H1 (cell line): ENCODE data around the gene KLHL40. TPM values are rescaled to one million over a fixed set of nuclear protein-coding genes. Genes with fewer than 3 reads are reported as not detected.

Experiments used
- CTCF ChIA-PET: fragments of 300-600 bp; sonication (Branson Sonifier 250); formaldehyde crosslinking; loops from one replicate; lab custom pipeline; 2021; ENCODE audit not compliant: partially characterized antibody; lab: Charles Lee
- POLR2A ChIA-PET: fragments of 300-600 bp; sonication (Branson Sonifier 250); formaldehyde crosslinking; loops from one replicate; lab custom pipeline; 2021; ENCODE audit warnings: inconsistent platforms; ENCODE audit not compliant: partially characterized antibody; lab: Charles Lee
- DNase-seq, 2 experiments: peaks; one replicate each; pipeline versions ENCODE4 v3.0.0 to v3.0.0-alpha.2; 2010 to 2022; ENCODE audit warnings: low spot score in 2 of 2, low read depth in 1 of 2, mixed read lengths in 1 of 2
- FAIRE-seq: peaks from 2 replicates; lab custom pipeline; 2011; peaks lifted over from hg19 to GRCh38; lab: Jason Lieb, UNC
- H2AFZ ChIP-seq: 2 replicates; pipeline ENCODE4 v1.8.1; 2012; ENCODE audit warnings: low read length, inconsistent platforms
- H2AK5ac ChIP-seq: 2 replicates; pipeline ENCODE4 v1.6.1; 2013; ENCODE audit warnings: low read depth, low read length
- H2BK120ac ChIP-seq: replicated peaks from 2 replicates; pipeline ENCODE3; 2013; ENCODE audit warnings: low read depth, low read length, inconsistent platforms
- H2BK12ac ChIP-seq: 2 replicates; pipeline ENCODE4 v1.6.1; 2013; ENCODE audit warnings: low read depth, low read length
- H2BK15ac ChIP-seq: 2 replicates; pipeline ENCODE4 v1.6.1; 2013; ENCODE audit warnings: low read length
- H2BK20ac ChIP-seq: 2 replicates; pipeline ENCODE4 v1.6.1; 2013; ENCODE audit warnings: low read length
- H2BK5ac ChIP-seq: 2 replicates; pipeline ENCODE4 v1.6.1; 2013; ENCODE audit warnings: low read depth, low read length
- H3K14ac ChIP-seq: 2 replicates; pipeline ENCODE4 v1.6.1; 2013; ENCODE audit warnings: inconsistent platforms; ENCODE audit not compliant: insufficient read length
- H3K18ac ChIP-seq: 2 replicates; pipeline ENCODE4 v1.6.1; 2013; ENCODE audit warnings: low read length; ENCODE audit errors: extremely low read depth
- H3K23ac ChIP-seq: 2 replicates; pipeline ENCODE4 v1.6.1; 2013; ENCODE audit warnings: inconsistent platforms; ENCODE audit not compliant: insufficient read length
- H3K23me2 ChIP-seq: 2 replicates; pipeline ENCODE4 v1.6.1; 2013; ENCODE audit warnings: low read depth, low read length
- H3K27ac ChIP-seq: 2 replicates; pipeline ENCODE4 v1.6.1; 2011; ENCODE audit warnings: low read depth, low read length, inconsistent platforms
- H3K27me3 ChIP-seq, 4 experiments: replicated peaks in 1 of 4; 1 replicate in 1 of 4; 2 replicates in 3 of 4; pipeline versions ENCODE4 v1.6.1 to v1.8.1; 2011 to 2013; ENCODE audit warnings: low read length in 3 of 4, mild to moderate bottlenecking in 3 of 4, inconsistent platforms in 2 of 4, mixed read lengths in 2 of 4, moderate library complexity in 1 of 4; ENCODE audit not compliant: control insufficient read depth in 3 of 4, insufficient read depth in 3 of 4; ENCODE audit errors: extremely low read depth in 1 of 4
- H3K36me3 ChIP-seq, 4 experiments: 2 replicates each; pipeline versions ENCODE4 v1.6.1 to v1.8.1; 2011 to 2013; ENCODE audit warnings: mild to moderate bottlenecking in 4 of 4, low read length in 3 of 4, moderate library complexity in 2 of 4, control low read depth in 1 of 4, inconsistent platforms in 1 of 4; ENCODE audit not compliant: insufficient read depth in 4 of 4, control insufficient read depth in 2 of 4
- H3K4ac ChIP-seq: replicated peaks from 2 replicates; pipeline ENCODE3; 2013; ENCODE audit warnings: low read length, low read depth, mixed read lengths, inconsistent platforms; ENCODE audit not compliant: insufficient read length
- H3K4me1 ChIP-seq, 4 experiments: replicated peaks in 1 of 4; 1 replicate in 1 of 4; 2 replicates in 3 of 4; pipeline versions ENCODE4 v1.6.1 to v1.8.1; 2011 to 2013; ENCODE audit warnings: low read length in 3 of 4, inconsistent platforms in 2 of 4, mixed read lengths in 1 of 4; ENCODE audit not compliant: insufficient read depth in 4 of 4, control insufficient read depth in 3 of 4
- H3K4me2 ChIP-seq, 2 experiments: 2 replicates each; pipeline versions ENCODE4 v1.6.1 to v1.8.1; 2011 to 2013; ENCODE audit warnings: low read depth in 2 of 2, low read length in 2 of 2, control low read depth in 1 of 2, inconsistent platforms in 1 of 2, mild to moderate bottlenecking in 1 of 2; ENCODE audit not compliant: insufficient read depth in 1 of 2
- H3K4me3 ChIP-seq, 4 experiments: fragments of 200-600, 300-600 bp in 1 of 4; sonication (generic), shearing (Covaris generic), sonication (Bioruptor Twin) in 1 of 4; 2 replicates each; pipeline versions ENCODE4 v1.5.1 to v1.8.1; 2011 to 2016; ENCODE audit warnings: low read length in 4 of 4, low read depth in 3 of 4, control low read depth in 2 of 4, inconsistent platforms in 2 of 4, mild to moderate bottlenecking in 2 of 4, mixed read lengths in 1 of 4, moderate library complexity in 1 of 4; ENCODE audit not compliant: insufficient read depth in 2 of 4; ENCODE audit errors: extremely low read depth in 1 of 4
- H3K56ac ChIP-seq: replicated peaks from 2 replicates; pipeline ENCODE3; 2013; ENCODE audit warnings: low read depth, mild to moderate bottlenecking, mixed read lengths, low read length, inconsistent platforms; ENCODE audit not compliant: insufficient read length
- H3K79me1 ChIP-seq: 2 replicates; pipeline ENCODE4 v1.6.1; 2013; ENCODE audit warnings: low read depth, low read length, control low read depth
- H3K79me2 ChIP-seq, 2 experiments: 2 replicates each; pipeline versions ENCODE4 v1.6.1 to v1.8.1; 2012 to 2013; ENCODE audit warnings: low read length in 2 of 2, mild to moderate bottlenecking in 2 of 2, inconsistent platforms in 1 of 2; ENCODE audit not compliant: insufficient read depth in 2 of 2, control insufficient read depth in 1 of 2
- H3K9ac ChIP-seq, 4 experiments: replicated peaks in 1 of 4; 1 replicate in 1 of 4; 2 replicates in 3 of 4; pipeline versions ENCODE4 v1.6.1 to v1.8.1; 2011 to 2013; ENCODE audit warnings: low read depth in 3 of 4, low read length in 3 of 4, control low read depth in 2 of 4, mild to moderate bottlenecking in 2 of 4, moderate library complexity in 2 of 4, inconsistent platforms in 1 of 4; ENCODE audit errors: extremely low read depth in 1 of 4
- H3K9me3 ChIP-seq, 2 experiments: 2 replicates each; pipeline versions ENCODE4 v1.6.1 to v1.8.1; 2012 to 2013; ENCODE audit warnings: mild to moderate bottlenecking in 2 of 2, moderate library complexity in 2 of 2, control low read depth in 1 of 2, inconsistent platforms in 1 of 2, low read depth in 1 of 2, low read length in 1 of 2, mixed read lengths in 1 of 2; ENCODE audit not compliant: insufficient read depth in 2 of 2
- H4K20me1 ChIP-seq, 2 experiments: replicated peaks in 1 of 2; 2 replicates each; pipeline versions ENCODE3 to v1.8.1; 2011 to 2013; ENCODE audit warnings: inconsistent platforms in 2 of 2, low read length in 2 of 2, mild to moderate bottlenecking in 1 of 2; ENCODE audit not compliant: insufficient read depth in 2 of 2, control insufficient read depth in 1 of 2
- H4K5ac ChIP-seq: 2 replicates; pipeline ENCODE4 v1.6.1; 2013; ENCODE audit warnings: low read length, low read depth, mixed read lengths, inconsistent platforms; ENCODE audit not compliant: insufficient read length
- H4K8ac ChIP-seq: 2 replicates; pipeline ENCODE4 v1.8.0; 2013; ENCODE audit warnings: mild to moderate bottlenecking, moderate library complexity, low read length, inconsistent platforms; ENCODE audit not compliant: insufficient read depth; ENCODE audit errors: extremely low read depth
- H4K91ac ChIP-seq: replicated peaks from 2 replicates; pipeline ENCODE3; 2013; ENCODE audit warnings: low read length, mixed read lengths, inconsistent platforms; ENCODE audit not compliant: insufficient read length
- BCL11A ChIP-seq, 2 experiments: IDR thresholded peaks; one replicate each; pipeline ENCODE4 v1.6.1; 2011; ENCODE audit warnings: low read depth in 2 of 2, low read length in 2 of 2, mild to moderate bottlenecking in 2 of 2
- BRCA1 ChIP-seq: IDR thresholded peaks from 2 replicates; pipeline ENCODE4 v1.6.1; 2012; ENCODE audit warnings: low read depth, low read length, improper control_type of control experiment
- CEBPB ChIP-seq: IDR thresholded peaks from 2 replicates; pipeline ENCODE4 v1.6.1; 2012; ENCODE audit warnings: low read depth, low read length
- CTBP2 ChIP-seq: IDR thresholded peaks from 2 replicates; pipeline ENCODE4 v1.7.0; 2011; ENCODE audit warnings: borderline replicate concordance, mild to moderate bottlenecking, moderate library complexity, mixed read lengths, low read length; ENCODE audit not compliant: insufficient read depth, insufficient read length
- FOSL1 ChIP-seq: IDR thresholded peaks from 2 replicates; pipeline ENCODE4 v1.6.1; 2011; ENCODE audit warnings: mild to moderate bottlenecking, low read depth, low read length, moderate library complexity; ENCODE audit not compliant: insufficient read depth
- GABPA ChIP-seq: IDR thresholded peaks from 2 replicates; pipeline ENCODE4 v1.6.1; 2011; ENCODE audit warnings: mild to moderate bottlenecking, low read length, moderate library complexity, borderline replicate concordance; ENCODE audit not compliant: insufficient read depth
- KDM4A ChIP-seq: IDR thresholded peaks from one replicate; pipeline ENCODE4 v1.7.1; 2012; ENCODE audit warnings: low read depth, mild to moderate bottlenecking, moderate library complexity, low read length, inconsistent platforms; ENCODE audit not compliant: severe bottlenecking
- KDM5A ChIP-seq: fragments of 200-600 bp; IDR thresholded peaks from 2 replicates; pipeline ENCODE4 v1.7.1; 2012; ENCODE audit warnings: mild to moderate bottlenecking, low read length, inconsistent platforms, mixed read lengths
- NANOG ChIP-seq: IDR thresholded peaks from 2 replicates; pipeline ENCODE4 v1.6.1; 2011; ENCODE audit warnings: low read length, low read depth, mild to moderate bottlenecking, inconsistent platforms; ENCODE audit not compliant: insufficient read depth, poor library complexity, severe bottlenecking
- POLR2AphosphoS5 ChIP-seq: IDR thresholded peaks from 2 replicates; pipeline ENCODE4 v1.6.1; 2011; ENCODE audit warnings: low read depth, low read length
- RXRA ChIP-seq: IDR thresholded peaks from 2 replicates; pipeline ENCODE4 v1.6.1; 2011; ENCODE audit warnings: low read depth, mild to moderate bottlenecking, low read length, moderate library complexity; ENCODE audit not compliant: insufficient read depth
- SP1 ChIP-seq: IDR thresholded peaks from 2 replicates; pipeline ENCODE4 v1.6.1; 2011; ENCODE audit warnings: low read depth, low read length
- TAF1 ChIP-seq: IDR thresholded peaks from 2 replicates; pipeline ENCODE4 v1.6.1; 2011; ENCODE audit warnings: mild to moderate bottlenecking, low read depth, low read length
- TBP ChIP-seq: IDR thresholded peaks from 2 replicates; pipeline ENCODE4 v1.6.1; 2011; ENCODE audit warnings: low read depth, low read length, improper control_type of control experiment
- ZNF274 ChIP-seq: IDR thresholded peaks from 2 replicates; pipeline ENCODE4 v1.7.0; 2012; ENCODE audit warnings: low read length, borderline replicate concordance; ENCODE audit errors: extremely low read depth
- WGBS, 2 experiments: shearing (Covaris generic) in 1 of 2; methylation state at CpG; one replicate each; pipeline versions ENCODE4 v1.1.6 to v1.1.7; 2013 to 2015; ENCODE audit warnings: low lambda C conversion rate in 2 of 2, mixed read lengths in 2 of 2, inconsistent platforms in 1 of 2, low coverage in 1 of 2, missing lambda C conversion rate in 1 of 2; ENCODE audit not compliant: insufficient replicate concordance in 2 of 2, insufficient coverage in 1 of 2, insufficient read length in 1 of 2; ENCODE audit errors: extremely low coverage in 1 of 2, missing lambda C conversion rate in 1 of 2; 5-methylcytosine and 5-hydroxymethylcytosine counted together
- polyA plus RNA-seq, 7 experiments: library from polyadenylated mRNA; depleted of rRNA in 3 of 7; stranded (reverse) in 5 of 7; unstranded in 2 of 7; fragments of >200 nt in 5 of 7; fragments of 200-250 nt in 2 of 7; gene quantifications; 1 replicate in 5 of 7; 2 replicates in 1 of 7; 4 replicates in 1 of 7; pipeline versions ENCODE4 v1.2.1 to v1.2.3, GENCODE V29; 2011 to 2013; ENCODE audit warnings: missing spikeins in 2 of 7, mixed read lengths in 2 of 7
- total RNA-seq: library from RNA; stranded (reverse); fragmentation: NEBNext Ultra II Directional; extraction: Animal tissue kit (Norgen Biotek cat#: 25700); gene quantifications from 2 replicates; pipeline ENCODE4 v1.2.1, GENCODE V29; 2021

The KLHL40 gene
- total and polyA plus RNA-seq, 2 of the 8 experiments (the other 6 are each of a cell fraction or from before 2014, with no cell fraction given): 0.02 TPM; not detected in 1

- CTCF ChIA-PET: interaction anchor here (0.9 to 1.3 kb wide), 2 partner anchors 15 to 17 kb away, joined by 3 read pairs; no protein-coding TSS in a partner anchor
- no peak overlapping the region for H2BK20ac ChIP-seq
- 85% methylated on average over 2 of the region's 2 CpGs; no CpG with 5 or more reads in 1 of the 2 experiments for WGBS, 2 experiments
These were observed 9.4 kb upstream of the KLHL40 start for GRCh38 chr3:42675909-42676308.

More at GRCh38 chr3:42675909-42676308, 9.4 kb upstream of the KLHL40 start:
- Histone ChIP-seq H4K5ac (no peak overlapping the region), H3K4me3 (no peak overlapping the region), H3K9ac (no peak overlapping the region), H3K79me2 (no peaks in the 10 kb centered on the region), H3K23me2 (no peaks in the 10 kb centered on the region), H2BK120ac (no peak overlapping the region), H3K23ac (no peak overlapping the region), H4K8ac (no peak overlapping the region), H3K4ac (no peak overlapping the region), H3K79me1 (no peaks in the 10 kb centered on the region), H2BK15ac (no peak overlapping the region), H2BK12ac (no peak overlapping the region), H3K9me3 (peaks cover 0 to 5% of the 10 kb centered on the region in 2 experiments; a peak in 2 of 4 replicates), H4K20me1 (no peaks in the 10 kb centered on the region), H2AFZ (no peak overlapping the region), H2AK5ac (no peak overlapping the region), H3K36me3 (no peaks in the 10 kb centered on the region), H2BK5ac (no peak overlapping the region), H3K27me3 (no peaks in the 10 kb centered on the region; a peak in 2 of 7 replicates), H3K27ac (no peak overlapping the region), H3K4me1 (no peaks in the 10 kb centered on the region), H3K56ac (no peak overlapping the region), H3K4me2 (no peak overlapping the region), H3K14ac (no peak overlapping the region), H4K91ac (no peak overlapping the region), H3K18ac (no peak overlapping the region)
- no peak for DNase-seq
- TF ChIP-seq NANOG (no peak), BCL11A (IDR thresholded peaks at IDR 0.05; ENCODE audit: low read depth in 2 of 2, low read length in 2 of 2) (no peak), TBP (no peak), BRCA1 (no peak), CEBPB (no peak), FOSL1 (no peak), CTBP2 (no peak), KDM4A (no peak), ZNF274 (no peak), TAF1 (no peak), SP1 (no peak), GABPA (no peak), RXRA (no peak), POLR2AphosphoS5 (no peak), KDM5A (no peak)
- no peak for FAIRE-seq
- POLR2A ChIA-PET: no interaction called here
